HG03135 (cell line): ENCODE data around the gene RIBC2.
"Not testable (repeated sequence)": the region's sequence is repeated elsewhere in the genome, so short reads cannot be mapped to it uniquely, and the experiment has no call there.

Source experiments
- ATAC-seq: cut with Tn5 transposase; IDR thresholded peaks from one replicate; pipeline ENCODE4 v1.9.1; 2021; ENCODE audit warnings: mild to moderate bottlenecking, moderate library complexity; ENCODE audit not compliant: unreplicated experiment

RIBC2 gene

GRCh38 chr22:45413368-45414211 lies at the start of gene RIBC2, which contains the start of gene SMC1B:
RIBC2 (plus strand) TSS chr22:45413693; CDS start chr22:45413887, 194 bp downstream.
SMC1B (minus strand) TSS chr22:45413599; CDS start chr22:45413567, 32 bp downstream.
- ATAC-seq: no peak

- ATAC-seq: no peak
Observed at GRCh38 chr22:45366713-45367112, 46.8 kb upstream of the RIBC2 start.

- not testable (repeated sequence) for ATAC-seq
Observed at GRCh38 chr22:45373592-45373991, 39.9 kb upstream of the RIBC2 start.

GRCh38 chr22:45376009-45376408 lies 37.5 kb upstream of the RIBC2 start:
- peak; percentile 46 for ATAC-seq

- no peak for ATAC-seq
Observed at GRCh38 chr22:45376703-45377102, 36.8 kb upstream of the RIBC2 start.

- ATAC-seq: no peak
Observed at GRCh38 chr22:45381348-45381747, 32.1 kb upstream of the RIBC2 start.

- ATAC-seq: no peak
Observed at GRCh38 chr22:45389546-45389945, 23.9 kb upstream of the RIBC2 start.

- ATAC-seq: no peak
Observed at GRCh38 chr22:45397806-45398205, 15.7 kb upstream of the RIBC2 start.

GRCh38 chr22:45398214-45398613 lies 15.3 kb upstream of the RIBC2 start:
- ATAC-seq: no peak

- ATAC-seq: no peak
Observed at GRCh38 chr22:45399712-45400445, 13.6 kb upstream of the RIBC2 start.

- no peak for ATAC-seq
Observed at GRCh38 chr22:45402466-45402985, 11.0 kb upstream of the RIBC2 start.

- ATAC-seq: no peak
Observed at GRCh38 chr22:45407793-45408192, 5.7 kb upstream of the RIBC2 start.

GRCh38 chr22:45413013-45413367 lies 503 bp upstream of the RIBC2 start:
- ATAC-seq: no peak

- no peak for ATAC-seq
Observed at GRCh38 chr22:45418056-45418769, 4.7 kb downstream of the RIBC2 start.

- ATAC-seq: no peak
Observed at GRCh38 chr22:45418770-45419138, 5.3 kb downstream of the RIBC2 start.

GRCh38 chr22:45420011-45420410 lies 6.5 kb downstream of the RIBC2 start:
- ATAC-seq: no peak

- no peak for ATAC-seq
Observed at GRCh38 chr22:45420539-45420938, 7.0 kb downstream of the RIBC2 start.

GRCh38 chr22:45421349-45422055 lies 8.0 kb downstream of the RIBC2 start:
- no peak for ATAC-seq

GRCh38 chr22:45422237-45422983 lies 8.9 kb downstream of the RIBC2 start:
- no peak for ATAC-seq

- no peak for ATAC-seq
Observed at GRCh38 chr22:45423524-45423923, 10.0 kb downstream of the RIBC2 start.
